Calu3 (cell line): ENCODE results near the gene RYR3. TPM values are rescaled to one million over a fixed set of nuclear protein-coding genes. Genes with fewer than 3 reads are reported as not detected.

Source experiments
- BruUV-seq: library from RNA; stranded (reverse); fragments of 400-500 nt; replicated peaks from 2 replicates; lab custom pipeline; 2021; lab: Mats Ljungman, UMichigan
- CTCF ChIA-PET: fragments of 300-600 bp; sonication (Branson Sonifier 250); formaldehyde crosslinking; loops from one replicate; lab custom pipeline; 2022; ENCODE audit warnings: antibody characterized with exemption; lab: Charles Lee
- DNase-seq: peaks from one replicate; pipeline ENCODE4 v3.0.0; 2022
- H3K27ac Mint-ChIP-seq: one replicate; pipeline ENCODE4 v1.8.0; 2022; ENCODE audit warnings: mixed read lengths; ENCODE audit not compliant: unreplicated experiment
- H3K27me3 Mint-ChIP-seq: one replicate; pipeline ENCODE4 v1.8.0; 2022; ENCODE audit warnings: mixed read lengths; ENCODE audit not compliant: unreplicated experiment
- H3K36me3 Mint-ChIP-seq: one replicate; pipeline ENCODE4 v1.8.0; 2022; ENCODE audit warnings: mild to moderate bottlenecking, moderate library complexity, mixed read lengths; ENCODE audit not compliant: insufficient read depth, unreplicated experiment
- H3K4me1 Mint-ChIP-seq: one replicate; pipeline ENCODE4 v1.8.0; 2022; ENCODE audit warnings: mild to moderate bottlenecking, low read depth, mixed read lengths; ENCODE audit not compliant: unreplicated experiment
- H3K4me3 Mint-ChIP-seq: one replicate; pipeline ENCODE4 v1.8.0; 2022; ENCODE audit warnings: mild to moderate bottlenecking, low read depth, moderate library complexity, mixed read lengths; ENCODE audit not compliant: unreplicated experiment
- H3K9me3 Mint-ChIP-seq: one replicate; pipeline ENCODE4 v1.8.0; 2022; ENCODE audit warnings: low read depth, mixed read lengths; ENCODE audit not compliant: unreplicated experiment
- CTCF ChIP-seq: fragments of 200-600 bp; IDR thresholded peaks from one replicate; pipeline ENCODE4 v1.8.0; 2022; ENCODE audit warnings: antibody characterized with exemption; ENCODE audit not compliant: unreplicated experiment
- intact Hi-C: fragments of 100-400 bp; cut with micrococcal nuclease; formaldehyde crosslinking; loops from one replicate; pipeline ENCODE4 v1.10.0; 2022; ENCODE audit not compliant: unreplicated experiment
- total RNA-seq: library from RNA; stranded (reverse); gene quantifications from 2 replicates; pipeline ENCODE4 v1.2.3, GENCODE V29; 2022

The RYR3 gene
- total RNA-seq, 1 experiment from 2014 or later = not detected

- BruUV-seq = no TSS peak
- intact Hi-C loops = loop anchor here (5.0 kb wide), 1 partner anchor 111 kb away; no protein-coding TSS in a partner anchor
- Mint-ChIP-seq H3K27ac (no peak overlapping the region), H3K9me3 (no peaks in the 10 kb centered on the region), H3K4me1 (no peaks in the 10 kb centered on the region), H3K27me3 (no peaks in the 10 kb centered on the region), H3K4me3 (no peak overlapping the region), H3K36me3 (no peaks in the 10 kb centered on the region)
- CTCF ChIA-PET = no interaction called here
- no peak for DNase-seq
- TF ChIP-seq CTCF = no peak
Observed at GRCh38 chr15:33851079-33851478, 540.3 kb downstream of the RYR3 start.

GRCh38 chr15:33852094-33852493, 541.3 kb downstream of the RYR3 start:
- H3K9me3 Mint-ChIP-seq = no peaks in the 10 kb centered on the region
- no peak overlapping the region for H3K4me3 Mint-ChIP-seq
- no TSS peak for BruUV-seq
- no peaks in the 10 kb centered on the region for H3K27me3 Mint-ChIP-seq
- no peaks in the 10 kb centered on the region for H3K36me3 Mint-ChIP-seq
- no peak for DNase-seq
- CTCF ChIA-PET = no interaction called here
- no peaks in the 10 kb centered on the region for H3K4me1 Mint-ChIP-seq
- H3K27ac Mint-ChIP-seq = no peak overlapping the region
- no peak for TF ChIP-seq CTCF
- intact Hi-C loops = loop anchor here (5.0 kb wide), 1 partner anchor 110 kb away; no protein-coding TSS in a partner anchor

GRCh38 chr15:33852570-33852969, 541.8 kb downstream of the RYR3 start:
- CTCF ChIA-PET = no interaction called here
- BruUV-seq = no TSS peak
- H3K4me1 Mint-ChIP-seq = no peaks in the 10 kb centered on the region
- no peak for DNase-seq
- intact Hi-C loops = loop anchor here (5.0 kb wide), 1 partner anchor 110 kb away; no protein-coding TSS in a partner anchor
- H3K36me3 Mint-ChIP-seq = no peaks in the 10 kb centered on the region
- no peak for TF ChIP-seq CTCF
- H3K9me3 Mint-ChIP-seq = no peaks in the 10 kb centered on the region
- H3K27me3 Mint-ChIP-seq = no peaks in the 10 kb centered on the region
- H3K27ac Mint-ChIP-seq = no peak overlapping the region
- H3K4me3 Mint-ChIP-seq = no peak overlapping the region

- no peak for DNase-seq
- no peaks in the 10 kb centered on the region for H3K27me3 Mint-ChIP-seq
- CTCF ChIA-PET = no interaction called here
- H3K4me3 Mint-ChIP-seq = no peak overlapping the region
- H3K9me3 Mint-ChIP-seq = no peaks in the 10 kb centered on the region
- no peak overlapping the region for H3K27ac Mint-ChIP-seq
- intact Hi-C loops = no loop called here
- no TSS peak for BruUV-seq
- H3K4me1 Mint-ChIP-seq = no peaks in the 10 kb centered on the region
- no peak for TF ChIP-seq CTCF
- no peaks in the 10 kb centered on the region for H3K36me3 Mint-ChIP-seq
Observed at GRCh38 chr15:33857726-33858125, 547.0 kb downstream of the RYR3 start.
